H9 (cell line): ENCODE data around the gene HDLBP. TPM values are rescaled to one million over a fixed set of nuclear protein-coding genes. Genes with fewer than 3 reads are reported as not detected.

ENCODE experiments used
- DNase-seq: peaks from one replicate; pipeline ENCODE4 v3.0.0-alpha.2; 2017
- H2AFZ ChIP-seq: one replicate; pipeline ENCODE4 v1.6.1; 2013; ENCODE audit warnings: mild to moderate bottlenecking, low read length, control low read depth, moderate library complexity
- H2AK5ac ChIP-seq: 2 replicates; pipeline ENCODE4 v1.6.1; 2013; ENCODE audit warnings: low read length, control low read depth, mixed read lengths; ENCODE audit not compliant: insufficient read length
- H2BK120ac ChIP-seq: one replicate; pipeline ENCODE4 v1.6.1; 2013; ENCODE audit warnings: low read depth, mild to moderate bottlenecking, low read length, control low read depth, inconsistent platforms; ENCODE audit not compliant: poor library complexity, severe bottlenecking
- H2BK12ac ChIP-seq: 2 replicates; pipeline ENCODE4 v1.6.1; 2013; ENCODE audit warnings: low read length, control low read depth, mixed read lengths, low read depth; ENCODE audit not compliant: insufficient read length
- H2BK15ac ChIP-seq: 2 replicates; pipeline ENCODE4 v1.6.1; 2013; ENCODE audit warnings: low read depth, low read length, control low read depth
- H2BK20ac ChIP-seq: one replicate; pipeline ENCODE4 v1.6.1; 2013; ENCODE audit warnings: low read depth, mild to moderate bottlenecking, low read length, control low read depth, inconsistent platforms; ENCODE audit not compliant: poor library complexity, severe bottlenecking
- H2BK5ac ChIP-seq: 2 replicates; pipeline ENCODE4 v1.6.1; 2013; ENCODE audit warnings: low read length, control low read depth, mixed read lengths; ENCODE audit not compliant: insufficient read length
- H3K14ac ChIP-seq: 2 replicates; pipeline ENCODE4 v1.6.1; 2013; ENCODE audit warnings: low read length, control low read depth; ENCODE audit not compliant: insufficient read depth
- H3K18ac ChIP-seq: 2 replicates; pipeline ENCODE4 v1.6.1; 2013; ENCODE audit warnings: low read depth, mild to moderate bottlenecking, mixed read lengths, low read length, control low read depth; ENCODE audit not compliant: insufficient read length
- H3K23ac ChIP-seq: 2 replicates; pipeline ENCODE4 v1.6.1; 2013; ENCODE audit warnings: low read length, control low read depth, mixed read lengths, low read depth; ENCODE audit not compliant: insufficient read length
- H3K23me2 ChIP-seq: 2 replicates; pipeline ENCODE4 v1.6.1; 2013; ENCODE audit warnings: low read depth, mild to moderate bottlenecking, mixed read lengths, low read length, control low read depth; ENCODE audit not compliant: insufficient read length, poor library complexity, severe bottlenecking
- H3K27ac ChIP-seq: 2 replicates; pipeline ENCODE4 v1.5.1; 2013; ENCODE audit warnings: low read length, control low read depth, mixed read lengths, low read depth; ENCODE audit not compliant: insufficient read length
- H3K27me3 ChIP-seq: 2 replicates; pipeline ENCODE4 v1.6.1; 2013; ENCODE audit warnings: low read length, control low read depth, inconsistent platforms; ENCODE audit not compliant: insufficient read depth
- H3K4ac ChIP-seq: 2 replicates; pipeline ENCODE4 v1.6.1; 2013; ENCODE audit warnings: low read depth, mild to moderate bottlenecking, control low read depth, inconsistent platforms, low read length, moderate library complexity
- H3K4me1 ChIP-seq: 2 replicates; pipeline ENCODE4 v1.6.1; 2013; ENCODE audit warnings: low read length, control low read depth, inconsistent platforms; ENCODE audit not compliant: insufficient read depth
- H3K4me2 ChIP-seq: 2 replicates; pipeline ENCODE4 v1.6.1; 2013; ENCODE audit warnings: low read length, control low read depth, mixed read lengths; ENCODE audit not compliant: insufficient read length, insufficient read depth
- H3K56ac ChIP-seq: 2 replicates; pipeline ENCODE4 v1.6.1; 2013; ENCODE audit warnings: low read depth, mild to moderate bottlenecking, mixed read lengths, low read length, control low read depth; ENCODE audit not compliant: insufficient read length
- H3K79me1 ChIP-seq: 2 replicates; pipeline ENCODE4 v1.6.1; 2013; ENCODE audit warnings: low read depth, mild to moderate bottlenecking, moderate library complexity, low read length, control low read depth, inconsistent platforms; ENCODE audit not compliant: insufficient read depth, poor library complexity, severe bottlenecking
- H3K79me2 ChIP-seq: 2 replicates; pipeline ENCODE4 v1.6.1; 2013; ENCODE audit warnings: low read length, control low read depth, inconsistent platforms; ENCODE audit not compliant: insufficient read depth
- H3K9ac ChIP-seq: 2 replicates; pipeline ENCODE4 v1.6.1; 2013; ENCODE audit warnings: low read length, control low read depth, mixed read lengths; ENCODE audit not compliant: insufficient read length; ENCODE audit errors: extremely low read depth
- H3K9me3 ChIP-seq: one replicate; pipeline ENCODE4 v1.6.1; 2013; ENCODE audit warnings: low read depth, low read length, inconsistent platforms; ENCODE audit not compliant: control insufficient read depth
- H3T11ph ChIP-seq: one replicate; pipeline ENCODE4 v1.6.1; 2013; ENCODE audit warnings: mild to moderate bottlenecking, low read length, control low read depth, inconsistent platforms
- H4K20me1 ChIP-seq: one replicate; pipeline ENCODE4 v1.6.1; 2013; ENCODE audit not compliant: control insufficient read depth, insufficient read length, insufficient read depth
- H4K5ac ChIP-seq: 2 replicates; pipeline ENCODE4 v1.6.1; 2013; ENCODE audit warnings: low read depth, mild to moderate bottlenecking, mixed read lengths, low read length, control low read depth; ENCODE audit not compliant: insufficient read length
- H4K8ac ChIP-seq: replicated peaks from 2 replicates; pipeline ENCODE4 v1.6.1; 2013; ENCODE audit warnings: low read length, control low read depth, mixed read lengths, low read depth; ENCODE audit not compliant: insufficient read length
- H4K91ac ChIP-seq: 2 replicates; pipeline ENCODE4 v1.6.1; 2013; ENCODE audit warnings: low read depth, mild to moderate bottlenecking, moderate library complexity, mixed read lengths, low read length, control low read depth; ENCODE audit not compliant: insufficient read length
- H3K27ac Mint-ChIP-seq, 3 experiments: 2 replicates in 2 of 3; 3 replicates in 1 of 3; pipeline ENCODE4 v1.8.0; 2020 to 2021; ENCODE audit warnings: mixed read lengths in 3 of 3, mild to moderate bottlenecking in 1 of 3, moderate library complexity in 1 of 3
- H3K27me3 Mint-ChIP-seq: 2 replicates; pipeline ENCODE4 v1.8.0; 2021; ENCODE audit warnings: low read depth, mild to moderate bottlenecking, moderate library complexity, mixed read lengths
- H3K36me3 Mint-ChIP-seq, 3 experiments: 2 replicates in 2 of 3; 3 replicates in 1 of 3; pipeline ENCODE4 v1.8.0; 2020 to 2021; ENCODE audit warnings: low read depth in 3 of 3, mixed read lengths in 3 of 3; ENCODE audit not compliant: insufficient read depth in 1 of 3
- H3K4me1 Mint-ChIP-seq, 2 experiments: 2 replicates each; pipeline ENCODE4 v1.8.0; 2020; ENCODE audit warnings: mixed read lengths in 2 of 2
- H3K4me3 Mint-ChIP-seq, 2 experiments: 2 replicates in 1 of 2; 3 replicates in 1 of 2; pipeline ENCODE4 v1.8.0; 2020 to 2021; ENCODE audit warnings: mild to moderate bottlenecking in 2 of 2, mixed read lengths in 2 of 2, moderate library complexity in 1 of 2
- H3K9me3 Mint-ChIP-seq, 2 experiments: 2 replicates in 1 of 2; 3 replicates in 1 of 2; pipeline ENCODE4 v1.8.0; 2020; ENCODE audit warnings: mild to moderate bottlenecking in 2 of 2, mixed read lengths in 2 of 2, moderate library complexity in 1 of 2
- WGBS: extraction: QIAGEN DNeasy Blood & Tissue Kit; methylation state at CpG from one replicate; pipeline ENCODE4 v1.1.7; 2013; ENCODE audit warnings: missing lambda C conversion rate, low lambda C conversion rate, mixed read lengths; ENCODE audit not compliant: insufficient read length; ENCODE audit errors: extremely low coverage; 5-methylcytosine and 5-hydroxymethylcytosine counted together
- total RNA-seq: library from RNA; stranded (reverse); gene quantifications from 2 replicates; pipeline ENCODE4 v1.2.1, GENCODE V29; 2021
- TF ChIP-seq, protein P1 (sequence below): fragments of 200-600 bp; sonication (generic); conservative IDR thresholded peaks from 3 replicates; pipeline ENCODE4 v1.8.0; 2021; ENCODE audit warnings: antibody characterized with exemption, mild to moderate bottlenecking

HDLBP gene
- total RNA-seq, 1 experiment from 2014 or later, result 364 TPM

DNA sequence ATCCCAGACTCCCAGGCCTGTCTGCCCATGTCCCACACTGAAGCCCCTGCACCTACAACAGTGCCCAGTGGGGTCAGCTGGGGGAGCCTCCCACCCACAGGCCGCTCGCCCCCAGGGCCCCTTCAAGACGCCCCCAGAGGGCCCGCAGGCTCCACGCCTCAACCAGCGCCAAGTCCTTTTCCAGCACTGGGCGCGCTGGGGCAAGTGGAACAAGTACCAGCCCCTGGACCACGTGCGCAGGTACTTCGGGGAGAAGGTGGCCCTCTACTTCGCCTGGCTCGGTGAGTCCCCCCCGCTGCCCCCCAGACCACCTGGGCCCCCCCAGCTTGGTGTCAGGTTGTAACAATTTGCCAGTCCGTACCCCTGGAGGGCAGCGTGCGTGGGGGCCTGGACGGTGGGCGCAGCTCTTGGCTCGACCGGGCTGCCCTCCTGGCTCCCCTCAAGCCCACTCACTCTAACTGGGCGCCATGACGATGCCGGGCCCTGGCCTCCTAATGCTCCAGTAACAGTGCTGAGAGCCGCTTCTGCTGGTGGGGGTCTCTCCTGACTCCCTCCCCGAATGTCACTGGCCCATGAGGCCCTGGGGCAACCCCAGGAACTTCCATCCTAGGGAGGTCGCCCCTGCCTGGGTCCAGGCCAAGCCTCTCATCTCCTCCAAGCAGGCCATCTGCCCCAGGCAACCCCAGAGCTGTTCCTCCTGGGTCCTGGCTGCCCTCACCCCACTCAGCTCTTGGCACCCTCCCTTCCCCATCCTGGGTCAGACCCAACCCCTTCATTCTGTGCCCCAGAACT, 112.1 kb downstream of the HDLBP start:
- no peak overlapping the region for H3K4me3 Mint-ChIP-seq
- no peaks in the 10 kb centered on the region; the same call in none of the 2 replicates for H3K27me3 Mint-ChIP-seq
- DNase-seq, result no peak
- no peaks in the 10 kb centered on the region for H4K20me1 ChIP-seq
- no peak overlapping the region for H3K27ac ChIP-seq
- H4K91ac ChIP-seq, result no peak overlapping the region
- no peak overlapping the region for H4K8ac ChIP-seq
- H3K9ac ChIP-seq, result no peak overlapping the region
- TF ChIP-seq, protein P1, sequence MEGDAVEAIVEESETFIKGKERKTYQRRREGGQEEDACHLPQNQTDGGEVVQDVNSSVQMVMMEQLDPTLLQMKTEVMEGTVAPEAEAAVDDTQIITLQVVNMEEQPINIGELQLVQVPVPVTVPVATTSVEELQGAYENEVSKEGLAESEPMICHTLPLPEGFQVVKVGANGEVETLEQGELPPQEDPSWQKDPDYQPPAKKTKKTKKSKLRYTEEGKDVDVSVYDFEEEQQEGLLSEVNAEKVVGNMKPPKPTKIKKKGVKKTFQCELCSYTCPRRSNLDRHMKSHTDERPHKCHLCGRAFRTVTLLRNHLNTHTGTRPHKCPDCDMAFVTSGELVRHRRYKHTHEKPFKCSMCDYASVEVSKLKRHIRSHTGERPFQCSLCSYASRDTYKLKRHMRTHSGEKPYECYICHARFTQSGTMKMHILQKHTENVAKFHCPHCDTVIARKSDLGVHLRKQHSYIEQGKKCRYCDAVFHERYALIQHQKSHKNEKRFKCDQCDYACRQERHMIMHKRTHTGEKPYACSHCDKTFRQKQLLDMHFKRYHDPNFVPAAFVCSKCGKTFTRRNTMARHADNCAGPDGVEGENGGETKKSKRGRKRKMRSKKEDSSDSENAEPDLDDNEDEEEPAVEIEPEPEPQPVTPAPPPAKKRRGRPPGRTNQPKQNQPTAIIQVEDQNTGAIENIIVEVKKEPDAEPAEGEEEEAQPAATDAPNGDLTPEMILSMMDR, result no peak
- H3K4me2 ChIP-seq, result no peak overlapping the region
- no peak overlapping the region for H3K56ac ChIP-seq
- H3K27ac Mint-ChIP-seq, result no peak overlapping the region; a peak in 1 of 7 replicates
- H2AK5ac ChIP-seq, result no peak overlapping the region
- no peaks in the 10 kb centered on the region for H3K9me3 Mint-ChIP-seq
- H3K23ac ChIP-seq, result no peak overlapping the region
- H4K5ac ChIP-seq, result no peak overlapping the region
- WGBS, result no CpG with 5 or more reads among the region's 27 CpGs
- H3K9me3 ChIP-seq, result no peaks in the 10 kb centered on the region
- peaks cover 0 to 4% of the 10 kb centered on the region in 2 experiments; a peak in 1 of 4 replicates for H3K4me1 Mint-ChIP-seq
- H3K4me1 ChIP-seq, result no peaks in the 10 kb centered on the region
- H3K36me3 Mint-ChIP-seq, result no peaks in the 10 kb centered on the region; a peak in 1 of 7 replicates
- no peak overlapping the region for H2BK15ac ChIP-seq
- H3K79me1 ChIP-seq, result no peaks in the 10 kb centered on the region
- H2AFZ ChIP-seq, result no peak overlapping the region
- H3K79me2 ChIP-seq, result no peaks in the 10 kb centered on the region
- H2BK5ac ChIP-seq, result no peak overlapping the region
- H3K14ac ChIP-seq, result no peak overlapping the region
- no peak overlapping the region for H3K18ac ChIP-seq
- no peaks in the 10 kb centered on the region for H3K23me2 ChIP-seq
- no peak overlapping the region for H2BK20ac ChIP-seq
- H2BK120ac ChIP-seq, result no peak overlapping the region
- no peak overlapping the region for H3T11ph ChIP-seq
- H3K27me3 ChIP-seq, result no peaks in the 10 kb centered on the region
- H2BK12ac ChIP-seq, result no peak overlapping the region
- H3K4ac ChIP-seq, result no peak overlapping the region
